Adrenal gland (tissue), 12 donors: ENCODE measurements around the gene RSPO1. TPM values are rescaled to one million over a fixed set of nuclear protein-coding genes. Genes with fewer than 3 reads are reported as not detected.
"Not testable (repeated sequence)": the region's sequence is repeated elsewhere in the genome, so short reads cannot be mapped to it uniquely, and the experiment has no call there.

Experiments
- DNase-seq, 7 donors: peaks; one replicate each; pipeline ENCODE4 v3.0.0-alpha.2; 2019 to 2020
- H3K27ac ChIP-seq, 5 donors: fragments of 200-600 bp; sonication (generic) in 4 of 5; 1 replicate in 3 of 5; 2 replicates in 2 of 5; pipeline versions ENCODE4 v1.5.1 to v1.8.0; 2016 to 2020; ENCODE audit warnings: mild to moderate bottlenecking in 1 of 5
- H3K27me3 ChIP-seq: fragments of 200-600 bp; 2 replicates; pipeline ENCODE4 v1.8.0; 2021
- H3K36me3 ChIP-seq, 2 donors: fragments of 200-600 bp; replicated peaks in 1 of 2; 1 replicate in 1 of 2; 2 replicates in 1 of 2; pipeline versions ENCODE4 v1.5.1 to v1.8.0; 2018 to 2022
- H3K4me1 ChIP-seq, 2 donors: fragments of 200-600 bp; replicated peaks in 1 of 2; 1 replicate in 1 of 2; 2 replicates in 1 of 2; pipeline versions ENCODE4 v1.5.1 to v1.8.0; 2018 to 2021
- H3K4me3 ChIP-seq, 4 donors: fragments of 200-600 bp; sonication (generic) in 3 of 4; one replicate each; pipeline ENCODE4 v1.5.1; 2016 to 2018
- H3K9me3 ChIP-seq, 3 donors: fragments of 200-600 bp; sonication (generic) in 1 of 3; replicated peaks in 1 of 3; 1 replicate in 2 of 3; 2 replicates in 1 of 3; pipeline versions ENCODE4 v1.5.1 to v1.8.0; 2016 to 2021
- POLR2A ChIP-seq, 2 donors: fragments of 450-650 bp; IDR thresholded peaks; one replicate each; pipeline ENCODE4 v1.6.1; 2017; ENCODE audit warnings: antibody characterized with exemption in 2 of 2, mild to moderate bottlenecking in 2 of 2, moderate library complexity in 1 of 2
- WGBS, 4 donors: extraction: QIAGEN DNeasy Blood & Tissue Kit in 2 of 4; methylation state at CpG; one replicate each; pipeline versions ENCODE4 v1.1.5 to v1.1.7; 2013 to 2017; 5-methylcytosine and 5-hydroxymethylcytosine counted together
- intact Hi-C, 2 donors: fragments of 100-400 bp; cut with DNase I; formaldehyde crosslinking; loops; one replicate each; pipeline versions ENCODE4 v1.14.1 to v1.15.0; 2022 to 2023
- polyA plus RNA-seq, 3 donors: library from polyadenylated mRNA; stranded (reverse); fragments of 200-250 nt in 2 of 3; fragments of 350-450 nt in 1 of 3; fragmentation: Illumina TruSeq in 1 of 3; extraction: RNeasy Lipid Tissue Mini Kit (QIAGEN cat#74804) in 1 of 3; gene quantifications; one replicate each; pipeline ENCODE4 v1.2.3, GENCODE V29; 2013 to 2014
- total RNA-seq, 9 donors: library from RNA; depleted of rRNA in 4 of 9; stranded (reverse); fragments of >200 nt in 4 of 9; fragments of 120-200 nt in 1 of 9; fragmentation: NEBNext Ultra II Directional in 1 of 9; extraction: Animal tissue kit (Norgen Biotek cat#: 25700) in 1 of 9; gene quantifications; one replicate each; pipeline versions ENCODE4 v1.1.0 to v1.2.4, GENCODE V29; 2013 to 2023
- TF ChIP-seq, protein P1 (sequence below), 6 experiments: fragments of 450-650 bp in 4 of 6; fragments of 200-600 bp in 2 of 6; sonication (generic) in 1 of 6; IDR thresholded peaks; 1 replicate in 5 of 6; 2 replicates in 1 of 6; pipeline versions ENCODE4 v1.5.1 to v1.8.0; 2016 to 2021; ENCODE audit warnings: antibody characterized with exemption in 6 of 6, mild to moderate bottlenecking in 2 of 6, moderate library complexity in 1 of 6
- donor health status: healthy with polysubstance abuse.
- donor health status: Bipolar disorder and iron deficiency.
- donor health status: DM: yes; HTN: yes; CAD: no.
- donor health status: DM: no; HTN: no; CAD: no.
- donor health status: DM: no; HTN: no; CAD: no.
- donor health status: DM: yes; HTN: yes; CAD: no.

RSPO1 gene
- total and polyA plus RNA-seq, 12 donors: 0.11 to 0.51 (median 0.18) TPM; not detected in 4

GRCh38 chr1:37595440-37596181 is 39.1 kb downstream of the RSPO1 start, which contains the start of gene GNL2:
TSS of gene GNL2 (minus strand) at chr1:37595937. CDS start at chr1:37595822, 115 bp downstream.
- TF ChIP-seq, protein P1, sequence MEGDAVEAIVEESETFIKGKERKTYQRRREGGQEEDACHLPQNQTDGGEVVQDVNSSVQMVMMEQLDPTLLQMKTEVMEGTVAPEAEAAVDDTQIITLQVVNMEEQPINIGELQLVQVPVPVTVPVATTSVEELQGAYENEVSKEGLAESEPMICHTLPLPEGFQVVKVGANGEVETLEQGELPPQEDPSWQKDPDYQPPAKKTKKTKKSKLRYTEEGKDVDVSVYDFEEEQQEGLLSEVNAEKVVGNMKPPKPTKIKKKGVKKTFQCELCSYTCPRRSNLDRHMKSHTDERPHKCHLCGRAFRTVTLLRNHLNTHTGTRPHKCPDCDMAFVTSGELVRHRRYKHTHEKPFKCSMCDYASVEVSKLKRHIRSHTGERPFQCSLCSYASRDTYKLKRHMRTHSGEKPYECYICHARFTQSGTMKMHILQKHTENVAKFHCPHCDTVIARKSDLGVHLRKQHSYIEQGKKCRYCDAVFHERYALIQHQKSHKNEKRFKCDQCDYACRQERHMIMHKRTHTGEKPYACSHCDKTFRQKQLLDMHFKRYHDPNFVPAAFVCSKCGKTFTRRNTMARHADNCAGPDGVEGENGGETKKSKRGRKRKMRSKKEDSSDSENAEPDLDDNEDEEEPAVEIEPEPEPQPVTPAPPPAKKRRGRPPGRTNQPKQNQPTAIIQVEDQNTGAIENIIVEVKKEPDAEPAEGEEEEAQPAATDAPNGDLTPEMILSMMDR (IDR thresholded peaks at IDR 0.05): peak in 1 of 6 experiments; percentile 5
- peak; percentile 45 to 77 for TF ChIP-seq POLR2A (IDR thresholded peaks at IDR 0.05)
- peak; percentile 96 to 99 (median 97) for DNase-seq
- peaks cover 6 to 24% of the 10 kb centered on the region in 2 donors for H3K4me1 ChIP-seq
- H3K36me3 ChIP-seq: peaks cover 0 to 25% of the 10 kb centered on the region in 2 donors
- peak within 1 kb of the TSS in 4 of 5 donors; percentile 68 to 92 (median 76) for H3K27ac ChIP-seq
- no peaks in the 10 kb centered on the region for H3K27me3 ChIP-seq
- peak within 1 kb of the TSS; percentile 47 to 87 (median 74) for H3K4me3 ChIP-seq
- no peaks in the 10 kb centered on the region for H3K9me3 ChIP-seq
- WGBS, 4 donors: 0 to 1% (median 1%) methylated on average over 33 to 51 of the region's 51 CpGs
- intact Hi-C loops: loop anchor here in 1 of 2 donors (5.0 kb wide), 1 partner anchor 87 kb away; no protein-coding TSS in a partner anchor

DNA sequence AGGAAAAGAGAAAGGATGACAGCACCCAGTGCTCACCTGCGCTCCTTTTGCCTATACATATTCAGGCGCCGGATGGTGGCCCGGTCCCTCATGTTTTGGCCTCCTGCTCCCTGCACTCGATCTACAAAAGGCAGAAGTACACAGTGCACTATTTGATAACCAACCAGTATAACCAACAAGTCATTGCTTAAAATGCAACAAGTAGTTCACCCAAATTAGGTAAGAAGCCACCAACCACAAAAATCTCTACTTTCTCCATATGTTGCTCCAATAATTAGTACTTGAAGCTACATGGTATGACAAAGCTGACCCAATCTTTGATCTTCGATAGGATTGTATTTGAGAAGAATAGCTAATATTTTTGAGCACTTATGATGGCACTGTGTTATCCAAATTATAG is 41.0 kb downstream of the RSPO1 start:
- 88 to 97% (median 95%) methylated on average over 6 of the region's 6 CpGs for WGBS, 4 donors
- intact Hi-C loops: loop anchor here in 1 of 2 donors (5.0 kb wide), 1 partner anchor 274 kb away; no protein-coding TSS in a partner anchor

DNA sequence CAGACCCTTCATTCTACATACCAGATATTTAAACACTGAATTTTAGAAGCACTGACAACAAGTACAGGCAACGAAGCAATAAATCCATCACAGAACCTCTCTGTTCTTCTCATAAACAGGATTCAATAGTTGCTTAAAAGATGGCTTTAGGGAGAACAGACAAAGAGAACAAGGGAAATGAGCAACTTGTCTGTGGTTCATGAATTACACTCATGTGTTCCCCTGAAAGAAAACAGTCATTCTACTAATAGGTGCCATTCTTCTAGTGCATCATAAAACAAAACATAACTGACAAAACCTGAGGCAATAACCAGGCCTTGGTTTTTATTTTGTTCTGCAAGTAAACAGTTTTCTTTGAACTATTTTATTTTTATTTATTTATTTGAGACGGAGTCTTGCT is 45.8 kb downstream of the RSPO1 start:
- no peak overlapping the region for H3K4me3 ChIP-seq
- no peaks in the 10 kb centered on the region for H3K9me3 ChIP-seq
- peaks cover 0 to 61% of the 10 kb centered on the region in 2 donors for H3K36me3 ChIP-seq
- peaks cover 3 to 5% of the 10 kb centered on the region in 2 donors for H3K4me1 ChIP-seq
- 88 to 98% (median 92%) methylated on average over 2 of the region's 2 CpGs for WGBS, 4 donors
- DNase-seq: no peak
- no peak for TF ChIP-seq POLR2A (IDR thresholded peaks at IDR 0.05)
- TF ChIP-seq, protein P1 (IDR thresholded peaks at IDR 0.05): no peak
- no peak overlapping the region for H3K27ac ChIP-seq
- intact Hi-C loops: no loop called here
- H3K27me3 ChIP-seq: no peaks in the 10 kb centered on the region

More for the DNA sequence above, 41.0 kb downstream of the RSPO1 start:
- Histone ChIP-seq H3K4me1 (peaks cover 6 to 24% of the 10 kb centered on the region in 2 donors), H3K36me3 (peaks cover 0 to 41% of the 10 kb centered on the region in 2 donors), H3K4me3 (no peak overlapping the region), H3K27ac (no peak overlapping the region), H3K9me3 (no peaks in the 10 kb centered on the region), H3K27me3 (no peaks in the 10 kb centered on the region)
- TF ChIP-seq POLR2A (IDR thresholded peaks at IDR 0.05): no peak
- TF ChIP-seq, protein P1 (IDR thresholded peaks at IDR 0.05): no peak
- DNase-seq: no peak

- H3K4me3 ChIP-seq, H3K4me1 ChIP-seq, intact Hi-C loops, H3K9me3 ChIP-seq, H3K27ac ChIP-seq, DNase-seq, H3K27me3 ChIP-seq: not testable (repeated sequence)
- 89 to 95% (median 93%) methylated on average over 4 of the region's 4 CpGs for WGBS, 4 donors
- H3K36me3 ChIP-seq: peaks cover 0 to 68% of the 10 kb centered on the region in 2 donors
Observed at GRCh38 chr1:37584544-37584943, 50.1 kb downstream of the RSPO1 start.
